ENCODE results near the gene SYTL5.
"Not testable (repeated sequence)": the region's sequence is repeated elsewhere in the genome, so short reads cannot be mapped to it uniquely, and the experiment has no call there.

Gene SYTL5

GRCh38 chrX:38006291-38006690 is at the start of gene SYTL5:
SYTL5 (plus strand) TSS chrX:38006553; CDS start chrX:38033890, 27,337 bp downstream.
- DNase-seq: no peak

- no peak for DNase-seq
These were observed 47.7 kb upstream of the SYTL5 start for GRCh38 chrX:37958525-37959211.

DNA sequence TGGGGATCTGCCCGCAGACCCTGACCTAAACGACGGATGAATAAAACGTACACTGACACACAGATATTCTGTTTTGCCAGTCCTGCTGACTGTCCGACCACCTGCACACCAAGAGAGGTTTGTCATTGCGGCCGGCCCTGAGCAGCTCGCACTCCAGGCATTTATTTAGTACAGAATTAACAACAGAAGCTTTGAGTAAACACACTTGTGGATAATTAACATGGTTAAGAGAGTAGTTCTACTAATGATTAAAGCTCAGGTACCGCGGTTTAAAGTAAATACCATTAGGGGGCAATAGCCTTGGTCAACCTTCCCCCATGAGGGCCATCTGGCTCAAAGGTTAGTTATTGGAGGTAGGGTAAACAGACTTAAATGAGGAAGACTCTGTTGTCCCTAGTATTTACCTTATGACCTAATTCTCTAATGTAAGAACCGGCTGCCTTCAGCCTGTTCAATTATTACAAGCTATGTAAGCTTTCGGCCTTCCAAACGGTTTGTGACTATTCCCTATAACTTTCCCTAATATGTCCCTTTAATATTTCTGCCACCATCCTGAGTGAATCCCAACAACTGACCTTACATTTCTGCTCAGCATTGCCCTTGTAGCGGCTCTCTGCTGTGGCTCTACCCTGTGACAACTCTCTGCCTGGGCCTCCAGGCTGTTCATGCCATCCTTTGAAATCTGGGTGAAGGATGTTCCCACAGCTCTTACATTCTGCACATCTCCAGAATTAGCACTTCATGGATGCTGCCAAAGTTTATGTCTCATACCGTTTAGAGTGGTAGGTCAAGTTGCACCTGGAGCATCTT is 46.9 kb upstream of the SYTL5 start:
- peak in 1 of 2 experiments; percentile 28 for DNase-seq

GRCh38 chrX:37961118-37961517 is 45.2 kb upstream of the SYTL5 start:
- DNase-seq: no peak

DNA sequence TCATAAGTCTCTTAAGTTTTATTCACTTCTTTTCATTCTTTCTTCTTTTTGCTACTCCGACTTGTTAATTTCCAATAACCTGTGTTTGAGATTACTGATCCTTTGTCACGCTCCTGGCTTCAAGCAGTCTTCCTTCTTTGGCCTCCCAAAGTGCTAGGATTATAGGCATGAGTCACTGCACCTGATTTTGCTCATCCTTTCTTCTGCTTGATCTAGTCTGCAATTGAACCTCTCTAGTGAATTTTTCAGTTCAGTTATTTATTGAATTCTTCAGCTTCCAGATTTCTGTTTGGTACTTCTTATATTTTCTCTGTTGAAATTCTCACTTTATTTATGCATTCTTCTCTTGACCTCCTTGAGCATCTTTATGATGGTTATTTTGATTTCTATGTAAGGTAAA is 38.6 kb upstream of the SYTL5 start:
- DNase-seq: no peak

DNA sequence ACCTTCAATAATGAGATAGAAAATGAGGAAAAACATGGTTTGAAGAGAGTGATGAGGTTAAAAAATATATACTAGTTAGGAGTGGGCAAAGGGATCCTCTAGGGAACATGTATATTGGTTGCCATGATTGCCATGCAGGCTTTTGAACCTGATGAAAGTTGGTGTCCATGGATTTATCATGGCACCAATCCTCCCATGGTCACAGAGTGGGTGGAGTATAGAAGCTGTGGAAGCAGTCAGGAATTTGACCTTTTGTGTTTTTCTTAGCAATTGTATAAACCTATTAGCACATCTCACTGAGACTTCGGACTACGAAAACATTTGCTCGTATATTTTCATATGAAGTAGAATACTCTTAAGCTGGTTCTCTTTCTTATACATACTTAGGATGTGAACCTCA is 30.9 kb upstream of the SYTL5 start:
- DNase-seq: no peak

- no peak for DNase-seq
These were observed 30.2 kb upstream of the SYTL5 start for GRCh38 chrX:37976153-37976552.

DNA sequence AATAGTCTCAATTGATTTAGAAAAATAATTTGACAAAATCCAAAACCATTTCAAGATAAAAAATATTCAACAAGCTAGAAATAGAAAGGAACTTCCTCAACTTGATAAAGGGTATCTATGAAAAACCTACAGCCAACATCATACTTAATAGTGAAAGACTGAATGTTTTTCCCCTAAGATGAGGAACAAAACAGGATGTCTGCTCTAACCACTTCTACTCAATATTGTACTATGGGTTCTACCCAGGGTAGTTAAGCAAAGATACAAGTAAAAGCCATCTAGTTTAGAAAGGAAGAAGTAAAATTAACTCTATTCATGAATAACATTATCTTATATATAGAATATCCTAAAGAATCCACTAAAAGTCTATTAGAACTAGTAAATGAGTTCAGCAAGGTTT is 21.5 kb upstream of the SYTL5 start:
- no peak for DNase-seq

GRCh38 chrX:37986893-37987292 is 19.5 kb upstream of the SYTL5 start:
- no peak for DNase-seq

DNA sequence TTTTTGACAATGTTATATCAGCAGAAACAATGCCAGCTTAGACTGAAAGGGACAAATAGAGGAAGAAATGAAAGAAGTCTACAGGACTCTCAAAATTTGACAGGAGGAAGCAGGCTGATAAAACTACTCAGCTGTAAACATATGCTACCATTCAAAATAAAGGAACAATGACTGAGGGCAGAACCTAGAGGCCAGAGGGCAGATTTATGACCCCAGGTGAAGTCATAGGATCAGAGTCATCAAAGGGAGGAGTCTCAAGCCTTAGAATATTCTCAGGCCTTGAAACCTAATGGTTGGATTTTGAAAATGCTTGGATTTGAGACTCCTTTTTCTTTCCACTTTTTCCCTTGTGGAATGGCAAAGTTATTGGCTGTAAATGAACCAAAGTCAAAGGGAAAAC is 17.0 kb upstream of the SYTL5 start:
- DNase-seq: no peak

GRCh38 chrX:37991303-37991702 is 15.1 kb upstream of the SYTL5 start:
- DNase-seq: not testable (repeated sequence)

GRCh38 chrX:37993176-37993575 is 13.2 kb upstream of the SYTL5 start:
- no peak for DNase-seq

DNA sequence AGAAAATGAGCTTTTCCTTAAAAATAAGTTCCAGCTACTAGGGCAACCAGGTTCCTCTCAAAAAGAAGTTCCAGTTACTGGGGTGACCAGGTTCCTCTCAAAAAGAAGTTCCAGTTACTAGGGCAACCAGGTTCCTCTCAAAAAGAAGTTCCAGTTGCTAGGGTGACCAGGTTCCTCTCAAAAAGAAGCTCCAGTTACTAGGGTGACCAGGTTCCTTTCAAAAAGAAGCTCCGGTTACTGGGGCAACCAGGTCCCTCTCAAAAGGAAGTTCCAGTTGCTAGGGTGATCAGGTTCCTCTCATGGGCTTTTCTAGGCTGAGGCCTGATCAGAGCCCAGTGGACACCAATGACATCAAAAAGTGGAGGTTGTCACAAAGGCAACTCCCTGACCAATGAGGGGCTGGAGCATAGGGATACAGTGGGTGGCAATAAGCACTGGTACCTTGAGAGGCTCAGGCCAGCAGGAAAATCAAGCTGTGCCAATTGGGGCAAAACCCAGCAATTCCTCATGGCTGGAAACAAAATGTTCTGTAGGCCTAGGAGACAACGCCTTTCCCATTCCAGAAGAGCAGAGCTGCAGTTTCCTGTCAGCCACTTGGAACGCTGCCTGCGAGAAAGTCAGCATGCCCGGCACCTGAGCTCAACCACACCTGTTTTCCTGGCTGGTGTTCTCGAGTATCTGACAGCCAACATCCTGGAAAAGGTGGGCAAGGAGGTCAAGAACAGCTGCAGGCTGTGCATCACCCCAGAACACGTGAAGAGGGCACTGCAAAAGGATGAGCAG is 12.3 kb upstream of the SYTL5 start:
- DNase-seq: peak; percentile 61 to 71

DNA sequence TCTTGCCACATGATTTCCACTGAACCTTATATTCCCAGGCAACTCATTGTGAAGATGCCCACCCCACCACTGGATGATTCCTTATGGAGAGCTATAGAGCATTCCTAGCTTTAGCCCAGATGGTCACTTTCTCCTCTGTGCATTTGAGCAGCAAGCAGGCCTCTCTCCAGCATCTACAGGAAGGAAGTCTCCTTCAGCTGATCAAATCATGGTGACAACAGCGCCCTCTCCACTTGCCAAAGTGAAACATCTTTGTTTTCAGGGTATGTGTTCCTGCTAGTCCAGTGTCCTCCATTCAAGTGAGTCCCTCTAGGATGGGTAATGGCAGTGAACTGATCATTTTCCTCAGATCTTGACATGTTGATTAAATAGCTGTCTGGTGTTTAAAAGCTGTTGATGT is 10.9 kb upstream of the SYTL5 start:
- no peak for DNase-seq

DNA sequence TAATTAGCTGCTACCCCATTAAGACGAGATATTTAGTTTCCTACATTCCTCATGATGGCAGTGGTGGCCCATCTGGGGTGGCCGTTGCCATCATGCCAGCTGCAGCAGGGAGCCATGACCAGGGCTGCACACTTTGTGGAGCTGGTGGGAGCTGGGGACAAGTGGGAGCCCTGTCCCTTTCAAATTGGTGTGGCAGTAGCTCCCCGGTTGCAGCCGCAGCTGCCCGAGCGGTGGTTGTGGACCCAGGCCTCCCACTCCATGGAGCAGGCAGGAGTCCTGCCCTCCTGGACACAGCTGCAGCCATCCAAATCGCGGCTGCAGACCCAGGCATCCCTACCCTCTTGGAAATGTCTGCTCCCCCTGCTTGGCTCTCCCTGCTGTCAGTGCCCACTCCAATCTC is 9.3 kb upstream of the SYTL5 start:
- DNase-seq: no peak

GRCh38 chrX:37998586-37999262 is 7.6 kb upstream of the SYTL5 start:
- DNase-seq: peak; percentile 16 to 68

- DNase-seq: no peak
These were observed 5.6 kb upstream of the SYTL5 start for GRCh38 chrX:38000706-38001105.

- DNase-seq: no peak
These were observed 2.3 kb upstream of the SYTL5 start for GRCh38 chrX:38004046-38004445.

DNA sequence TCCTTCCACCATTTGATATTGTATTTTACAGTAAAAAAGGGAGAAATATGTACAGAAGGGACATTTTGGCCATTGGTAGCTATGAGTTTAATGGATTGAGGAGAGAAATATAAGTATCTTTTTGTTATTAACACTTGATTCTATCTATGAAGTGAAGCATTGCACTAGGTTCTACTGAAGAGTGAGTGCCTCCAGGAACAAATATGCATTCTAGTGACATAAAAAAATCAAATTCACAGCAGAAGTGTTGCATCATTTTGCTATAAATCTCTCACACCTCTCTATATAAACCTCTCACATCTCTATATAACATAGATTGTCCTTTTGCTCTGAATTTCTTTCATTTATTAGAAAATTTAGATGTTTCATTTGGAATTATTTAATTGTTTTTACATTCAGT is 425 bp downstream of the SYTL5 start:
- no peak for DNase-seq

GRCh38 chrX:38008658-38009057 is 2.3 kb downstream of the SYTL5 start:
- DNase-seq: no peak

DNA sequence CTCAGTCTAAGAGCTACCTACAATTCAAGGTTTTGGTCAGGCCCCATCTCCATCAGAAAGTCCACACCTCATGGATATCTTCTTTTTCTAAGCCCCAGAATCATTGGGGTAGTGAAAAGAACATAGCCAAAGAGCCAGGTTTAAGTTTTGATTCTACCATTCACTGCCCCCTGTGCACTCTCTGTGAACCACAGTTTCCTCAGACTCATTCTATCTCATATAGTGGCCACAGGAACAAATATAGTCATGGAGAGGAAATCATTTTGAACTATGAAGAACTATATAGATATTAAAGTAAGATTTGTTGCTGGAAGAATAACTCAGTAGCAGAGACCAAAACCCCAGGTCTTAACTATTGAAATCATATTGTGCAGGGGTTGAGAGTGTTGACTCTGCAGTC is 3.3 kb downstream of the SYTL5 start:
- DNase-seq: no peak

DNA sequence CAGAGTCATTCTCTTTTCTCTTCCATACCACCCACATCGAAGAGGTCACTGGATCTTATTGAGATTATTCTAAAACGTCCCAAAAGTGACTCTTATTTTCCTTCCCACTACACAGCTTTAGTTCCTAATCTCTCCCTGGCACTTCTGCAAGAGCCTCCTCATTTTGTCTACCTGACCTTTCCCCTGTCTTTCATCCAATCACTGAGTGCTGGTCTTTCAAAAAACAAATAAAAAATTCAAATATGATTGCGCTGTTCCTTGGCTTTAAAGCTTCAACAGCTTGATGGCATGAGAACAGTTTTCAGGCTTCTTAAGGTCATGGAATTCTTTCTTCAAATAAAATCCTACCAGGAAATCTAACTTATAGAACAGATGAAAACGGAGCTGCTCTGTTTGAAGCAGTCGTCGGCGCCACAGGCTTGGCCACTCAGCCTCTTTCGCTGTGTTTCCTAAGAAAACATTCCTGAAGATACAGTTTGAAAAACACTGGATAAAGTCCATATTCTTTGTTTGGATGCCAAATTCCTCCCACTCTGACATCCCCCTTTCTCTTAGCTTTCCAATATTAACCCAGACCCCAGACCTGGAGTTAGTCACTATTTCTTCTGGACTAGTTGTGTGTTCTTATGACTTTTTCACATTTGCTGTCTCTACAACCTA is 12.5 kb downstream of the SYTL5 start:
- no peak for DNase-seq

- no peak for DNase-seq
These were observed 21.9 kb downstream of the SYTL5 start for GRCh38 chrX:38028300-38028699.
